A549 (cell line): ENCODE results near the gene TRO.

Experiments
- CTCF ChIP-seq: fragments of >200 bp; sonication (Bioruptor Twin); formaldehyde crosslinking; IDR thresholded peaks from 3 replicates; pipeline ENCODE4 v1.5.1; 2016
- NFE2L2 ChIP-seq: fragments of 150-350 bp; conservative IDR thresholded peaks from 2 replicates; pipeline ENCODE4 v1.6.1; 2014; ENCODE audit warnings: low read length

DNA sequence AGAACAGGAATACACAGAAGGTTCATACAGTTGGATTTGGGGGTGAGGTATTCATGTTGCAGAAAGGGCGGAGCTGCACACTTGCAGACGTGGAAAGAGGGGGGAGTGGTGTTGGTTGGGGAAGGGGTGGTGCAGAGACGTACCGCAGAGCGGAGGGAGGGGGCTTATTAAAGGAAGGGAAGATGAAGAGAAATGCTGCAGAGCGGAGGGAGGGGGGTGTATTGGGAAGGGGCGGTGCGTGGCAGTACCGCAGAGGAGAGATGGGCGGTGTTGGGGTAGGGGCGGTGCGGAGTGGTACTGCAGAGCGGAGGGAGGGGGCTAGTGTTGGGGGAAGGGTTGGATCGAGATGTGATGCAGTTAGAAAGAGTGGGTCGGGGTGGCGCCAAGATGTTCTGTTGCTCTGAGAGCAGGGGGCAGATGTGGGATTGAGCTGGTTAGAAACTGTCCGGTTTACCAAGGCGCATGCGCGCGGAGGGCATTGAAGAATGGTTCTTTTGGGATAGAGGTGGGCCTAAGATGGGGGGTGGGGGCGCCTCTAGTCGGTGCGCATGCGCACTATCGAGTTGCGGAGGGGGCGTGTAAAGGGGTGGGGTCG, 900 bp downstream of the TRO start:
- TF ChIP-seq CTCF (no peak), NFE2L2 (no peak)
